Neuron (in vitro differentiated cells): ENCODE data around the gene C12orf60.
A peak's percentile ranks its signal among the peaks of the same experiment; 100 is the strongest.

ENCODE experiments used
- H2AFZ ChIP-seq: one replicate; pipeline ENCODE4 v1.6.1; 2013; ENCODE audit warnings: low read depth, mild to moderate bottlenecking, inconsistent platforms, low read length, moderate library complexity
- H3K27me3 ChIP-seq: one replicate; pipeline ENCODE4 v1.6.1; 2013; ENCODE audit warnings: low read length; ENCODE audit not compliant: insufficient read depth
- H3K36me3 ChIP-seq: one replicate; pipeline ENCODE4 v1.6.1; 2013; ENCODE audit warnings: low read length; ENCODE audit not compliant: insufficient read depth
- H3K4me1 ChIP-seq: one replicate; pipeline ENCODE4 v1.6.1; 2013; ENCODE audit warnings: low read length; ENCODE audit not compliant: insufficient read depth
- H3K4me3 ChIP-seq: 2 replicates; pipeline ENCODE4 v1.5.1; 2013; ENCODE audit warnings: mild to moderate bottlenecking, low read length, moderate library complexity
- H3K9me3 ChIP-seq: one replicate; pipeline ENCODE4 v1.6.1; 2013; ENCODE audit warnings: low read length

Gene C12orf60

DNA sequence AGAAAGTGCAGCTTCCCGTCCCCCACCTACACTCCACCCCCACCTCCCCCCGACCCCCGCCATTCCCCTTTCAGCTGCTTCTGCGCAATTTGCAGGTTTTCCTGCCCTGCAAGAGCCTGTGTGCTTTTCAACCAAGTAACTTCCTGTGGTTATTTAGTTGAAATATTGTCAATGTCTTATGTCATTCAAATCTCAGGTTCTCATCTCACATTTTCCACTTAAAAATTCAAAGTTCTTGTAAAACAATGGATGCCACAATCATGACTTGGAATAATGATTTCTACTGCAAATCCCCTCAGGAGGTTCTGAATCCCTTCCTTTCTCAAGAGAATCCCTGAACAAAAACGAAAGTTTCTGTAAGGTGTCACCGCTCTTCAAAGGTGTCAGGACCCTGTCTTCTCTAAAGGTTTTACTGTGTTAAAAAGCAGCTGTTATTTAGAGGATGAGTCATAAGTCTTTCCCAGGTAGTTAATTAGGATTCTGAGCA lies 31.8 kb upstream of the C12orf60 start:
- H3K4me1 ChIP-seq: peaks cover 1% of the 10 kb centered on the region
- H3K36me3 ChIP-seq: no peaks in the 10 kb centered on the region
- H3K9me3 ChIP-seq: peaks cover 9% of the 10 kb centered on the region
- no peak overlapping the region for H2AFZ ChIP-seq
- H3K27me3 ChIP-seq: no peaks in the 10 kb centered on the region
- H3K4me3 ChIP-seq: peak overlapping the region; percentile 45

DNA sequence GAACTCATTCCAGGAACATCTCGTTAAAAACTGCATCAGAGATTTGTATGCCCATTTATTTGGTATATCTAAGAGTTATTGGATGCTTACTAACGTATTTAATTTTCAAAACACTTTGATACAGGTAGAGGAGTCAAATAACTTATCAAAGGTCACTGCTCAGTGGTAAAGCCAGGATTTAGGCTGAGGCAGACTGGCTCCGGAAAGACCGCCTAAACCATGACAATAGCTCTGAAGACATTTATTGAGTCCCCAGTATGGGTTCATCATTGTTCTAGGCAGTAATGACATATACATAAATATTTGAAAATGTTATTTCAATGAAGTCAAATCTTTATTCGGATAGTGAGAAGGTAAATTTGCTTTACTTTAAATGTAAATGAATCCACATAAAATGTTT lies 30.5 kb upstream of the C12orf60 start:
- H3K4me1 ChIP-seq: peaks cover 11% of the 10 kb centered on the region
- H3K36me3 ChIP-seq: no peaks in the 10 kb centered on the region
- peaks cover 9% of the 10 kb centered on the region for H3K9me3 ChIP-seq
- H3K27me3 ChIP-seq: no peaks in the 10 kb centered on the region
- H2AFZ ChIP-seq: no peak overlapping the region
- H3K4me3 ChIP-seq: no peak overlapping the region

DNA sequence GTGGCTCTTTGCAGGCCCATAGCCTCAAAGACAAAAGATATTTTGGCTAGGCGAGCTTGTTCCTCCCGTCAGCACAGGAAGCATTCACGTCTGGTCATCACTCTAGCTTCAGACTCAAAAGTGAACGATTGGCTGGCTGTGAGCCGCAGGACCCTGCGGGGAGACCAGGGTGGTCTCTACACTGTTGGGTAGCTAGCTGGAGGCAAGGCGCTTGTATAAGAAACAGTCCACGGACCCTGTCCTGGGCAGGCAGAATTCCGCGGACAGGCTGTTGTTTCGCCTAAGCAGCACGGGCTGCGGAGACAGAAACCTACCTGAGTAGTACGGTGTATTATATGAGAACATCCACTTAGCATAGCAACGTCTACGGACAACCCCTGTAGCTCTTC lies 29.8 kb upstream of the C12orf60 start:
- H2AFZ ChIP-seq: peak overlapping the region; percentile 65
- H3K4me1 ChIP-seq: peaks cover 11% of the 10 kb centered on the region
- H3K4me3 ChIP-seq: peak overlapping the region; percentile 66

DNA sequence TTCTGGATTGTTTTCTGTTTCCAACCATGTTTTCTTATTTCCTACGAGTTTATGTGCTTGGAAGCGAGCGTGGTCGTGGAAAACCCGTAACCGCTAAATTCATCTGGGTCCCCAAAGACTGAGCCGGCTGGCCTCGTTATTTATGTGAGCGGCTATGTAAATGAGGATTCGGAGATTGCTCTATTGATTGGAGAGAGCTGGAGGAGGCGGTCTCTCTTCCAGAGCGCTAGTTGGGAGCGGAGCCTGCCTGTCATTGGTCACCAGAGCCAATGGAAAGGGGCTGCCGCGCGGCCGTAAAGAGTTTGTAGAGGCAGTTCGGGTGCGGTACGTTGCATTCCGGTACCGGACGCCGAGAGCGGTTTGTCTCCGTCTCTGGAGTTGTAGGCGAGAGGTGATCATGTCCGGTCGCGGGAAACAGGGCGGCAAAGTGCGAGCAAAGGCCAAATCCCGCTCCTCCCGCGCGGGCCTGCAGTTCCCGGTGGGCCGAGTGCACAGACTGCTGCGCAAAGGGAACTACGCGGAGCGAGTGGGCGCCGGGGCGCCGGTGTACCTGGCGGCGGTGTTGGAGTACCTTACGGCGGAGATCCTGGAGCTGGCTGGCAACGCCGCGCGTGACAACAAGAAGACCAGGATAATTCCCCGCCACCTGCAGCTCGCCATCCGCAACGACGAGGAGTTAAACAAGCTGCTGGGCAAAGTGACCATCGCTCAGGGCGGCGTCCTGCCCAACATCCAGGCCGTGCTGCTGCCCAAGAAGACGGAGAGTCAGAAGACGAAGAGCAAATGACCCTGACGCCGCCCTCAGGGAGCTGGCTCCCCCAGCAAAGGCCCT lies 29.2 kb upstream of the C12orf60 start:
- no peaks in the 10 kb centered on the region for H3K36me3 ChIP-seq
- H3K4me3 ChIP-seq: peak overlapping the region; percentile 66
- peaks cover 9% of the 10 kb centered on the region for H3K9me3 ChIP-seq

More for the DNA sequence above, 29.8 kb upstream of the C12orf60 start:
- Histone ChIP-seq H3K36me3 (no peaks in the 10 kb centered on the region), H3K9me3 (peaks cover 9% of the 10 kb centered on the region), H3K27me3 (no peaks in the 10 kb centered on the region)

DNA sequence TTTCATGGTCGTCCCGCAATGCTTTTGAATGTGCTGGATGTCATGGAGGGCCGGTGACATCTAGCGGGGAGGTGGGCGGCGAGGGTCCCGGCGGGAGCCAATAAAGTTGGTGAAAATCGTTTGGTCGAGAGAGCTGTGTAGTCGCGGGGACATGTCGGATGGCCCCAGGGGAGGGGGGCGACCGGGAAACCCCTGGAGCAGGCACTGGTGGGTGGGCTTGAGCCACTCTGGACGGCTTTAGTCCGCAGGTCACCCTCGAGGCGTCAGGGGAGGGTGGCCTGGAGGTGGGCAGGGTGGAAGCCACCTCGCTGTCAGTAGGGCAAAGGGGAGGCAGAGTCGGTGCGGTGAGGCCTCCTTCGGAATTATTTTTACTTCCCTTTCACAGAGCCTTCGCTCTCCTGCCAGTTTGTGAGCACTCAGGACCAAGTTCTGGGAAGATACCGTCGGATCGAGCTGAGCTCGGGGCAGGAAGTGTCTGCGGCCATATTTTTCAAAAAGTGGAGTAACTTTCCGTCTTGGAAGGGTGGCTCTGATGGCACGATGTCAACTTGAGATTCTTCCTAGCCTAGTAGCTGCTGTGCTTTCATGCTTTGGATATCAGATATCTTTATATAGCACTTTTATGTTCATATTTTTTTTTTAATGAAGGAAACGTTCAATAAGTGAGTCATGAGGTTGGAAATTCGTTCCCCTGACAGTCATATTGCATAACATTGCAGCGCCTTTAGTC lies 28.4 kb upstream of the C12orf60 start:
- peaks cover 2% of the 10 kb centered on the region for H3K9me3 ChIP-seq
- peaks cover 14% of the 10 kb centered on the region for H3K4me1 ChIP-seq
- H2AFZ ChIP-seq: peak overlapping the region; percentile 65
- H3K36me3 ChIP-seq: no peaks in the 10 kb centered on the region
- H3K27me3 ChIP-seq: no peaks in the 10 kb centered on the region
- H3K4me3 ChIP-seq: peak overlapping the region; percentile 66

More for the DNA sequence above, 29.2 kb upstream of the C12orf60 start:
- Histone ChIP-seq H2AFZ (peak overlapping the region; percentile 65), H3K4me1 (peaks cover 11% of the 10 kb centered on the region), H3K27me3 (no peaks in the 10 kb centered on the region)

DNA sequence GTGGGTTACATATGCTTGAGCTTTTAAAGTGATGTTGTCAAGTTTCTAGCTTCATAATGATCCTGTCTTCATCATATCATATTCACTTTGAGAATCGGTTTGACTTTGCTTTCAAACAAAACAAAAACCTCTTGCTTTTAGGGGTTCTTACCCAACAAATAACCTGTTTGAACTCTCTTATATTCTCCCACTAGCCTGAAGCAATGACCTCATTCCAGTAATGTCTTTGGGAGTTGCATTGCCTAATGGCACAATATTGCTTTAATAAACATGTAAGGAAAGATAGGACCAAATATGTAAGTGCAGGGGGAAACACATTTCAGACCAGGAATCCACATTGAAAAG lies 27.9 kb upstream of the C12orf60 start:
- H3K27me3 ChIP-seq: no peaks in the 10 kb centered on the region
- H3K36me3 ChIP-seq: no peaks in the 10 kb centered on the region
- no peak overlapping the region for H3K4me3 ChIP-seq
- no peaks in the 10 kb centered on the region for H3K9me3 ChIP-seq
- peaks cover 14% of the 10 kb centered on the region for H3K4me1 ChIP-seq
- H2AFZ ChIP-seq: no peak overlapping the region

DNA sequence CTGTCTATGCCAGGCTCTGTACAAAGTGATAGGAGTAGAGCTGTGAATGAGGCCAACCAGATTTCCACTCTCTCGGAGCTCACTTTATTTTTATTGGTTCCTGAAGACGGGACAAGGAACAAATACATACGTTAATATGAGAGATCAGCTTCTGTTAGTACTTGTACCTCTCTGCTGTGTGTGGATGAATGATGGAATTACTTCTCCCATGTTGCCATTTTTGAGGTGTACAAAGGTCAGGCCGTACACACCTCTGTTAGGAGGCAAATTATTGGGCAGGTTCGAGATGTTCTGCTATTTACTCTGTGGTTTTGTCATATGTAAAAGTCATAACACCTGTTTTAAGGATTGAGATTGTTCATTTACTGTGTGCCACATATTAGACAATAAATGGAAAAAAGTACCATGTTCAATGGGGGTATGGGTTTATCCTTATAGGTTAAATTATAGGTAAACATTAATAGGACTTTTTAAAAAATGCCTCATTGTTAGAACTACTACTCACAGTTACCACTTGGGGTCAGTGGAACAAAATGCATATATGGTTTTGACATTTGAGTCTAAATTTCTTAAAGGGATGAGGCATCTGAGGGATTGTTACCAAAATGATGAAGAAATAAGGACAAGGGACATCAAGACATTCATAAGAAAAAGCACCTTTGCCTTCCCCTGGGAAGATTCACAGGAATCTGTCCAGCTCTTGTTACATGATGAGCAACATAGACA lies 27.1 kb upstream of the C12orf60 start:
- no peaks in the 10 kb centered on the region for H3K36me3 ChIP-seq
- H3K4me1 ChIP-seq: peaks cover 14% of the 10 kb centered on the region
- no peaks in the 10 kb centered on the region for H3K9me3 ChIP-seq
- H3K27me3 ChIP-seq: no peaks in the 10 kb centered on the region
- no peak overlapping the region for H2AFZ ChIP-seq
- no peak overlapping the region for H3K4me3 ChIP-seq

DNA sequence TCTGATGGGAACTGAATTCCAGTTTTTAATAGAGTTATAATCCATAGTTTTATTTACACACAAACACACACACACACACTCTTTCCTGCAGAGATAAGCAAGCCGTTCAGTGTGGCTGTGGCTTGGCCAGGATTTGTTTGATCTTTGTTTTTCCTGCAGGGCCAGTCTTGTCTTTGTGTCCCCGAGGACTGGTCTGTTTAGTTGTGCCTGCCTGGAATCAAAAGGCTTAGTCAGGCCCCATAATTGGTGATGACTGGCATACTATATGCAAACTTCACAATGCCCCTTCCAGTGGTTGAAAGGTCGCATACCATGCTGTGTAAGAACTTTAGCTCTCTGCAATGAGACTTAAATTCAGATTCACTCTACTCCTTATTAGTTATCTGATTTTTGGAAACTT lies 26.2 kb upstream of the C12orf60 start:
- no peaks in the 10 kb centered on the region for H3K27me3 ChIP-seq
- H3K36me3 ChIP-seq: no peaks in the 10 kb centered on the region
- H3K9me3 ChIP-seq: no peaks in the 10 kb centered on the region
- no peak overlapping the region for H3K4me3 ChIP-seq
- H3K4me1 ChIP-seq: peaks cover 14% of the 10 kb centered on the region
- no peak overlapping the region for H2AFZ ChIP-seq

DNA sequence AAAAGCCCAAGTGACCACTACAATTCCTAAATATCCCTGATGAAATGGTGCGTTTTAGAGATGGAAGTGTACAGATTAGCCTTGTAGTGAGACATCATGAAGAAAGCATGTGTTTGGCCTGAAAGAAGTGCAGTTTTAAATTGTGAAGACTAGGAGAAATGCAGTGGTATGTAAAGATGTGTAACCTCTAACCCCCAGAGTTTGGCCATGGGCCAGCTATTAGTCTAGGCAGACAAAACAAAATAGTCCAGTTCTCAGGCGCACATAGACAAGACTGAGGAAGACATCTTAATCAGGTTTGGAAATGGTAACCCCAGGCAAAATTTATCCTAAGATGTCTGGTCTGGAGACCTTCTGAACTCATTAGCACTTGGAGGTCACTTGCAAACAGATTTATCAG lies 23.6 kb upstream of the C12orf60 start:
- Histone ChIP-seq H2AFZ (no peak overlapping the region), H3K9me3 (no peaks in the 10 kb centered on the region), H3K36me3 (peaks cover 3% of the 10 kb centered on the region), H3K4me3 (no peak overlapping the region), H3K27me3 (no peaks in the 10 kb centered on the region), H3K4me1 (peaks cover 14% of the 10 kb centered on the region)

DNA sequence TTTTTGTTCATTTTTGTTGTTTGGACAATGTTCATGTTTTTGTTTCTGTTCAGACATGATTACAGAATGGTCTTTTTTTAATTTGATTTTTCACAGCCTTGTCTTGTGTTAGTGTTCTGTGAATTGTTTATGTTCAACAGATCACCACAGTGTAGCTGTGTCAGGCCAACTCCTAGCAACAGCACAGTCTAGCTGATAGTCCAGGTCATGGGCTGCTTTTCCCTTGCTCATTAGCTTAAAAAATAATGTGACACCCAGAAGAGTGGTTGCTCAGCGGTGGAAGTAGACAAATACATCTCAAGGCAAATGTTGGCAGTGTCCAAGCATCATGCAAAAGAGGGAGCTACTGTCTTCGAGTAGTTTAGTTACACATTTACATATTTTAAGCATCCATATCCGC lies 22.6 kb upstream of the C12orf60 start:
- Histone ChIP-seq H3K4me1 (peaks cover 14% of the 10 kb centered on the region), H3K9me3 (no peaks in the 10 kb centered on the region), H3K36me3 (peaks cover 11% of the 10 kb centered on the region), H2AFZ (no peak overlapping the region), H3K4me3 (no peak overlapping the region), H3K27me3 (no peaks in the 10 kb centered on the region)

DNA sequence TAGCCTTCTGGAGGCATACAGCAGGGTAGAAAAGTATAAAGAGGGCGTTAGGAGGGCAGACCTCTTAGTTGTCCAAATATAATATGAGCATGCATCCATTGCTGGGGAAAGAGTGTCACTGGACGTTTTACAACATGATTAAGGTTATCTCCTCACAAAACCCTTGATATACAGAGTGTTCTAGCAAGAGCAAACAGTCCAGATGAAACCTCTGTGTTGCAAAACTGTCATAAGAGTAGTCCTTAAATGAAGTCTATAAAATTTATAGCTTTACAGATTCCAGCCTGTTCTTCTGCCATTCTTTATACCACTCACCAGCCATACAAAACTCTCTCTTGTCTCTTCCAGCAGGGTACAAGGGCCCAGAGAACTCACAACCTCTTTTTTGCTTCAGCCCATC lies 21.9 kb upstream of the C12orf60 start:
- Histone ChIP-seq H3K27me3 (no peaks in the 10 kb centered on the region), H3K9me3 (no peaks in the 10 kb centered on the region), H3K4me1 (peaks cover 14% of the 10 kb centered on the region), H3K36me3 (peaks cover 15% of the 10 kb centered on the region), H2AFZ (no peak overlapping the region), H3K4me3 (no peak overlapping the region)

DNA sequence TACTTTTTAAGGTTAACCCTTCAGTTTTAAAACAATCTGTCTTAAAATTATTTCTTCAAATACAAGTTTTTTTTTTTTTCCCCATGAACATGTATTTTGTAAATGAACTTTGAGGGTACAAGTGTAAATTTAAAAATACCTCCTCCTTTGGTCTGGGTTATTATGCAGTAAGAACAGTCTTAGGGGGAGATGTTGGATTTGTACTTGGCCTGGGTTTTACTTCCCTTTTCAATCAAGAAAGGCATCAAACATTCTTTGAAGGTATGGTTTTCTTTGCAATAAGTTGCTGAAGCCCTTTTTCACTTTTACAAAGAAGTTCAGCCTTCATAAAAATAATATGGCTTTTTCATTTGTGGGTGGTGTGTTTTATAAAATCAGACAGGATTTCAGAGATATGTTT lies 20.7 kb upstream of the C12orf60 start:
- Histone ChIP-seq H3K36me3 (peaks cover 26% of the 10 kb centered on the region), H3K27me3 (no peaks in the 10 kb centered on the region), H3K4me3 (no peak overlapping the region), H3K4me1 (peaks cover 3% of the 10 kb centered on the region), H3K9me3 (no peaks in the 10 kb centered on the region), H2AFZ (no peak overlapping the region)

DNA sequence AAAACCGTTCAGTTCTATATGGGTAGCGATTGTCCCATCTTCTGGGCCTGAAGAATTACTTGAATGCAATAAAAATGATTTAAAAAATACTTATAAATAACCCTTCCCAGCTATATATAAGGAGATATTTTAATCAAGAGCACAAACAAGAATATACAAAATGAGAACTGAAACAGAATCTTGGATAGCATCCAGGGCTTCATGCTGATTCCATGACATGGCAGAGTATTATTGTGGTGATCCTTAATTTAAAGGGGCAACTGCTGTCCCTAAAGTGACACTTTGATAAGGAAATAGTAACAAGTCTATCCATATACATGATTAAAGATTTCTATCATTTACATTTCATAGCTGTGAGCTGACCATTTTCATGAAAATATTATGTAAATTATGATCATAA lies 19.0 kb upstream of the C12orf60 start:
- H3K27me3 ChIP-seq: no peaks in the 10 kb centered on the region
- H3K4me1 ChIP-seq: peaks cover 3% of the 10 kb centered on the region
- no peaks in the 10 kb centered on the region for H3K9me3 ChIP-seq
- H2AFZ ChIP-seq: no peak overlapping the region
- H3K4me3 ChIP-seq: no peak overlapping the region
- H3K36me3 ChIP-seq: peaks cover 39% of the 10 kb centered on the region
